GM21381 (cell line): Measurements from ENCODE around the gene FSTL1.
A peak's percentile ranks its signal among the peaks of the same experiment; 100 is the strongest.
"Not testable (repeated sequence)": the region's sequence is repeated elsewhere in the genome, so short reads cannot be mapped to it uniquely, and the experiment has no call there.

Experiments used
- ATAC-seq: cut with Tn5 transposase; IDR thresholded peaks from one replicate; pipeline ENCODE4 v1.9.1; 2021; ENCODE audit warnings: mild to moderate bottlenecking, moderate library complexity; ENCODE audit not compliant: unreplicated experiment

The FSTL1 gene

GRCh38 chr3:120418866-120419490, 31.8 kb downstream of the FSTL1 start:
- no peak for ATAC-seq

DNA sequence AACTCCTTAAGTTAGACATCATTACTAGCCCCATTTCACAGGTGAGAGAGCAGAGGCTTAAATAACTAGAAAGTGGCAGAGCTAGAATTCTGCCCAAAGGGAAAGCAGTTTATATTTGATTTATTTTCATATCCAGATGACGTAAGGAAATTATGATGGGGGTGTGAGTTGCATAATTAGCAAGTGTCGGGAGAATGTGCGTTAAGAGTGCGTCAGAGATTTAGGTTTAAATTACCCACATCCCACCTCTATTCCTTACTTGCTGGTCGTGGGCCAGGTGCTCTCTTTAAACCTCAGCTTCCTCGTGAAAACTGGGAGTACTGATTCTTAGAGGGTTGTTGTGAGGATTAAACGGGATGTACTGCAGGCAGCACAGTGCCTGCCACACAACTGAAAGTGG, 32.3 kb downstream of the FSTL1 start:
- ATAC-seq = no peak

DNA sequence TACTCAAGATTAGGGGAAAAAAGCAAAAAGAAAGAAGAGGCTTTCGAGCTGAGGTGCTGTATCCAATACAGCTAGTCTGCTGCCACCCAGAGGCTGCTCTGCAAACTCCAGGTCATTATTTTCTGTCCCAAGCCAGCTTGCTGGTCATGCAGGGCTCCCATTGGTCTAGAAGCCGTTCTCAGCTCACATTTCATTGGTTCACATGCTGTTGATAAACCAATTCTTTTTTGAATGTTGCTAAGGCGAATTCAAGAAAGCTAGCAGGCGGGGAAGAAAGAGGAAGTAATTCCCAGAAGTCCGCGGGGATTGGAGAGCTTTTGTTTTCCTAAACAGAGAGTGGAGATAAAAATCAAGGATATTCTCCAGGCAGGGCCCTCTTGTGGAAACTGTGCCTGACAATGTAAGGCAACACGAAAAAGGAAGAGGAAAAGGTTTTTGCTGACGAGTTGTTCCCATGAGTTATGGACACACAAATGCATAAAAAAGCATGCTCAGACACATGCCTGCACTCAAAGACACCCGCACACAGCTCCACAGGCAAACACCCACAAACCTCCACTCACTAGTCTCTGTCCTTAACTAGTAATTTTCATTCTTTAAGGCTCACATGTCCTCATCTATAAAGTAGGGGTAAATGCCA, 33.4 kb downstream of the FSTL1 start:
- peak; percentile 99 for ATAC-seq

- ATAC-seq = peak; percentile 24
These were observed 33.9 kb downstream of the FSTL1 start for GRCh38 chr3:120416868-120417267.

DNA sequence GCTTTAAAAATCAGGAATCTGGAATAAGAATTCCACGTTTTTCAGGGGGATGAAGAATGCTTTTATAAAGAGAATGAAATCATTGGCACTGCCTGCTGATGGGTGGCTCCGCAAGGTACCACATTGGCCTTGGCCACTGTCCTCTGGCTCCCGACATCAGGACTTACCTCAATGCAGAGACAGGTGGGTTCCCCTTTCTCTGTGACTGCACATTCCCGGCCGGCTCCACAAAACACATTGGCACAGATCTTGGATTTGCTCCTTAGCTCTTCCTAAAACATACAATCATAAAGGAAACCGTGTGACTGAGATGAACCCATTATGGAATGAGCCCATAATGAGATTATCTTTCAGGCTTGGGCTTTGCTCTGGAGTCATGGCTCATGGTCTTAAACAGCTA, 35.0 kb downstream of the FSTL1 start:
- no peak for ATAC-seq

DNA sequence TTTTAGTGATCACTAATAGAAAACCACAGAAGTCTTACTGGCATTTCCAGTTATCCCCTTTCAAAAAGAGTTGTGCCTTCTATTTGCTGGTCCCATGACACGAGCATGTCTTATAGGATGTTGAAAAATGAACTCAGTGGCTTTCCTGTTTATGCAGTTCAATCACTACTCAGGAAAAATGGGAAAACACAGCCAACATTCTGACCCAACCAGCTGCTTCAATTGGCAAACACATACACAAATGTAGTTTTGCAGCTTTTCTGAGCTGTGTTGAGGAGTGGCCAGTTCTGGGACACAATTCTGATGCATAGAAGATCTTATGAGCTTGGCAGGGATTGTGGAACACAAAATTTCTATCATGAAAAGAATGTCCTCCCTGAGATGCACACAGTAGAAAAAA, 40.3 kb downstream of the FSTL1 start:
- no peak for ATAC-seq

DNA sequence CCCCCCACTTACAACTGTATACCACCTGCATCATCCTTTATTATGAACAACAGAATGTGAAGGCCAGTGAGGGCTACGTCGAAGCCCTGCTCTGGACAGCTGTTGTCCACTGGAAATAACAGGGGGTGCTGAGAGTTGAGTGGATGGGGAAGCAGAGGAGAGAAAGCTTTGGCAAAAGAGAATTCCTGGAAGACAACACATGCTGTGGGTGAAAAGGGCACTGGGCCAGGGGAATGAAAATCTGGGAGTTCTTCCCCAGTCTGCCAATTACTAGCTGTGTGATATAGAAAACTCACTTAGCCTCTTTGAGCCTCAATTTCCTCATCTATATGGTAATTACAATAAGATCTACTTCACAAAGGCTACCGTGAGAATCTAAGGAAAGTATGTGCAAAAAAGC, 40.7 kb downstream of the FSTL1 start:
- ATAC-seq = no peak

GRCh38 chr3:120407508-120408287, 43.1 kb downstream of the FSTL1 start:
- ATAC-seq = no peak

- ATAC-seq = no peak
These were observed 45.9 kb downstream of the FSTL1 start for GRCh38 chr3:120404876-120405275.

DNA sequence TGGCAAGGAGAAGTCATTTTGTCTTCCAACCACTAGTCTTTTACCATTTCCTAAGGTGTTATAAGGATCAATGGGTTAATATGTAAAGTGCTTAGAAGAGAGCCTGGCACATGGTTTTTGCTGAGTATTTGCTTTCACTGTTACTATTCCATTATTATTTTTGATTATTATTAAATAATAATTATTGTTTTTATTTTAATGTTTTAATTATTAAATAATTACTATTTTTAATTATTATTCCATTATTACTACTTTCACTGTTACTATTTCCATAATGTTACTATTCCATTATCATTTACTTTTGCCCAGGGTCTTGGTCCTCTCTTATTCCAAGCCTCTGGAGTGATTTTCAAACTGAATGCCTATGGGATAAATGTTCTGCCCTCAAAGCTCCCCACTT, 48.5 kb downstream of the FSTL1 start:
- ATAC-seq = no peak

- peak; percentile 93 for ATAC-seq
These were observed 51.4 kb downstream of the FSTL1 start for GRCh38 chr3:120399372-120399771.

- no peak for ATAC-seq
These were observed 54.3 kb downstream of the FSTL1 start for GRCh38 chr3:120396469-120396868.

GRCh38 chr3:120394347-120394746, 56.4 kb downstream of the FSTL1 start:
- ATAC-seq = no peak

DNA sequence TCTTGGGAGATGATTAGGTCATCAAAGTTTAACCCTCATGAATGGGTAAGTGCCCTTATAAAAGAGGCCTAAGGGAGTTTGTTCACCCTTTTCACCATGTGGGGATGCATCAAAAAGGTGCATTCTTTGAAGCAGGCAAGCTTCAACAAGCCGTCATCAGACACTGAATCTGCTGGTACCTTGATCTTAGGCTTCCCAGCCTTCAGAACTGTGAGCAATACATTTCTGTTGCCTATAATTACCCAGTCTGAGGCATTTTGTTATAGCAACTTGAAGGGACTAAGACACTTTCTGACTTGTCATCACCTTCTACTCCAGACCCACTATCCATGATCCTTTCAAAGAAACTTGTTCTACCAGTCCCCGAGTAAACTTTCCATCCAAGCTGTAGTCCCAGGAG, 57.0 kb downstream of the FSTL1 start:
- ATAC-seq = no peak

DNA sequence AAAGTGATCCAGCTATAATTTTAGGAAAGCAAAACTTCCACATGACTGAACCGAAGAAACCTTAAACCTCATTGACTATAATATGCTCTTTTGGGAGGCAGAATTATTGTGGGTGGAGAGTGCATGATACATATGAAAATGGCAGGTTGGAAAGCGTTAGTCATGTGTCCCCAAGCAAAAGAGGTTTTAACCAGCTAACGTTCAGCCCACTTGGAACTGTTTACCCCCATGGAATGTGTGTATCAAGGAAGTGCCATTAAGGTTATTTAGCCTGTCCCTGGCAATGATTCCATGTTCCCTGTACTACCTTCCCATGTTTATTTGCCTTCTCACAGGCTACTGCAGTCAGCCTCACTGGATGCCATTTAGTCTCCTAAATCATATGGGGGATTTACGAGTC, 57.5 kb downstream of the FSTL1 start:
- ATAC-seq = no peak

- no peak for ATAC-seq
These were observed 67.8 kb downstream of the FSTL1 start for GRCh38 chr3:120382941-120383447.

DNA sequence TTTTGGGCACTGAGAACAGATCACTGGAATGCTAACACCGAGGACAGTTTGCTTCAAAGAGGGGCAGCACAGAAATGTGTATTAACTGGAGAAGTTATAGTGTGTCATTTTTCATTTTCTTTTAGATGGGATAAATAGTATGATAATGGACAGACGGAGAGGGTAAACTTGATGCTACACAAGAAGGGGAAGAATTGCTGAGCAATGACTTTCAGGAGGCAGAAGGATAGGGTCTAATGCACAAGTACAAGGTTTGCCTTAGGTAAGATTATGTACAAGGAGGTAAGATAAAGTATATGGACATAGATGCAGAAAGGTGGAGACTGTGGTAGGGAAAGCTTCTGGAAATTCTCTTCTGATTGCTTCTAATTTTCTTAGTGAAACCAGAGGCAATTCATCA, 69.3 kb downstream of the FSTL1 start:
- no peak for ATAC-seq

DNA sequence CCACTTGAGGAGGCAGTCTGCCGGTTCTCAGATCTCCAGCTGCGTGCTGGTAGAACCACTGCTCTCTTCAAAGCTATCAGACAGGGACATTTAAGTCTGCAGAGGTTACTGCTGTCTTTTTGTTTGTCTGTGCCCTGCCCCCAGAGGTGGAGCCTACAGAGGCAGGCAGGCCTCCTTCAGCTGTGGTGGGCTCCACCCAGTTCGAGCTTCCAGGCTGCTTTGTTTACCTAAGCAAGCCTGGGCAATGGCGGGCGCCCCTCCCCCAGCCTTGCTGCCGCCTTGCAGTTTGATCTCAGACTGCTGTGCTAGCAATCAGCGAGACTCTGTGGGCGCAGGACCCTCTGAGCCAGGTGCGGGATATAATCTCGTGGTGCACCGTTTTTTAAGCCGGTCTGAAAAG, 72.8 kb downstream of the FSTL1 start:
- not testable (repeated sequence) for ATAC-seq

DNA sequence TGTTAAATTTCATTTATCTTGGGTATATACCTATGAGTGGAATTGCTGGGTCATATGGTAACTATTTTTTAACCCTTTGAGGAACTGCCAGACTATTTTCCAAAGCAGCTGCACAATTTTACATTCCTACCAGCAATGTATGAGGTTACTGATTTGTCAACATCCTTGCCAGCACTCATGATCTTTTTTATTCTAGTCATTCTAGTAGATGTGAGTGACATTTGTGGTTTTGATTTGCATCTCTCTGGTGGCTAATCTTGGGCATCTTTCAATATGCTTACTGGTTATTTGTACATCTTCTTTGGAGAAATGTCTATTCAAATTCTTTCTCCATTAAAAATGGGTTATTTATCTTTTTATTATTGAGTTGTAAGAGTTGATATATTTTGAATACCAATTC, 80.3 kb downstream of the FSTL1 start:
- ATAC-seq = no peak

DNA sequence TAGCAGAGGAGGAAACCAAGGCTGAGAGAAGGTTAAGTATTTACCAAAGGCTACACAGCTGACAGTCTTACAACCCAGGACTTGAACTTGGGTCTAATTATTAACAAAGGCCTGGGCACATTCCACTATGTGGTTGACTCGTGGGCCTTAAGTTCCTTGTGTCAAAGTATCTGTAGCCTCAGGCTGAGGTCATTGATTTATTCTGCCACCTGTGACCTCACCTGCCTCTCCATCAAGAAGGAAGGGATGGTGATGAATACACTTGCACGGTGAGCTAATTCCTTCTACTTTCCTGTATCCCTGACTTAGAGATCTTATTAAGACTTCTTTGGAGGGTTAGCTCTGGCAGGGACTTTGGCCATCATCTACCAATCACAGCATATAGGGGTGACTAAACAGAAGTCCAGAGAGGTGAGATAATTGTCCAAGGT, 81.7 kb downstream of the FSTL1 start:
- peak; percentile 94 for ATAC-seq

DNA sequence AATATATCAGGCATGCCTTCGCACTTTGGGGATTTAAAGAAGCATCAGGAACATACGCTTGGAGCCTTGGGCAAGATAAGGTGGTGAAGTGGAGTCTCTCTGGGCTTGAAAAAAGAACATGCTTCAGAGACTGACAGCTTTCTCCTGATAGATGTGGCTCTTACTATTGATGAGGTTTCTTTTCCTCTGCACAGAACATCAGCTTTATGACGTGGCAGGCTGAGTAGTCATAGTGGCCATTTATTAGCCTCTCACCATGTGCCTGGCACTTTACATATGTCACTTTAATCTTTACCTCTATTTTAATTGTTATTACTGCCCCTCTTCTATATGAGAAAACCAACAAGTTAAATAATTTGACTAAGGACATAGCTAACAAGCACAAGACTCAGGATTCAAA, 82.6 kb downstream of the FSTL1 start:
- no peak for ATAC-seq

DNA sequence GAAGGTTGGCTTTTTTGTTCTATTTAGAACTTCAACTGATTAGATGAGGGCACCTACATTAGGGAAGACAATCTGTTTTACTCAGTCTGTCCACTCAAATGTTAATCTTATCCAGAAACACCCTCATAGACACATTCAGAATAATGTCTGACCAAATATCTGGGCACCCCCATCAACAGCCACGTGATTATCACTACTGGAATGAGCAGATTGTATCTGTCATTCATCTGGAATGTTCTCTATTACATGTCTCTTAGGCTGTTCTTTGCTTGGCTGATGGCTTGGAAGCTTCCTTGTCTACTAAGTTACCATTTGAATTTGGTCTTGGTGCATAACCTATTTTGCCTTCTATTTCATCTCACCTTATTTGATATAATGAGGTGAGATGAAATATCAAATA, 86.0 kb downstream of the FSTL1 start:
- ATAC-seq = no peak
